Right atrium auricular region (tissue), 2 donors: ENCODE measurements around the gene CSGALNACT2. TPM values are rescaled to one million over a fixed set of nuclear protein-coding genes. Genes with fewer than 3 reads are reported as not detected.
A peak's percentile ranks its signal among the peaks of the same experiment; 100 is the strongest.
"Not testable (repeated sequence)": the region's sequence is repeated elsewhere in the genome, so short reads cannot be mapped to it uniquely, and the experiment has no call there.

Source experiments
- DNase-seq: peaks from one replicate; pipeline ENCODE4 v3.0.0-alpha.2; 2019; ENCODE audit warnings: low spot score
- H3K27ac ChIP-seq, 2 donors: fragments of 200-600 bp; sonication (generic); 1 replicate in 1 of 2; 2 replicates in 1 of 2; pipeline ENCODE4 v1.5.1; 2016 to 2019
- H3K27me3 ChIP-seq, 2 donors: fragments of 200-600 bp; sonication (generic); one replicate each; pipeline versions ENCODE4 v1.5.1 to v1.6.0; 2017 to 2019
- H3K36me3 ChIP-seq: fragments of 200-600 bp; sonication (generic); one replicate; pipeline ENCODE4 v1.5.1; 2016
- H3K4me1 ChIP-seq, 2 donors: fragments of 200-600 bp; sonication (generic); one replicate each; pipeline versions ENCODE4 v1.5.1 to v1.6.0; 2017 to 2019
- H3K4me3 ChIP-seq, 2 donors: fragments of 200-600 bp; sonication (generic); 1 replicate in 1 of 2; 2 replicates in 1 of 2; pipeline ENCODE4 v1.5.1; 2017 to 2019; ENCODE audit warnings: mild to moderate bottlenecking in 1 of 2, moderate library complexity in 1 of 2
- H3K9me3 ChIP-seq, 2 donors: fragments of 200-600 bp; sonication (generic); one replicate each; pipeline ENCODE4 v1.5.1; 2019
- total RNA-seq, 2 donors: library from RNA; depleted of rRNA; stranded (reverse); fragments of >200 nt; gene quantifications; one replicate each; pipeline ENCODE4 v1.1.0, GENCODE V29; 2016
- TF ChIP-seq, protein P1 (sequence below), 2 donors: fragments of 200-600 bp; sonication (generic); IDR thresholded peaks; one replicate each; pipeline ENCODE4 v1.5.1; 2019; ENCODE audit warnings: antibody characterized with exemption in 2 of 2

The CSGALNACT2 gene
- total RNA-seq, 2 donors from 2014 or later, result 10.0 to 14.9 TPM

DNA sequence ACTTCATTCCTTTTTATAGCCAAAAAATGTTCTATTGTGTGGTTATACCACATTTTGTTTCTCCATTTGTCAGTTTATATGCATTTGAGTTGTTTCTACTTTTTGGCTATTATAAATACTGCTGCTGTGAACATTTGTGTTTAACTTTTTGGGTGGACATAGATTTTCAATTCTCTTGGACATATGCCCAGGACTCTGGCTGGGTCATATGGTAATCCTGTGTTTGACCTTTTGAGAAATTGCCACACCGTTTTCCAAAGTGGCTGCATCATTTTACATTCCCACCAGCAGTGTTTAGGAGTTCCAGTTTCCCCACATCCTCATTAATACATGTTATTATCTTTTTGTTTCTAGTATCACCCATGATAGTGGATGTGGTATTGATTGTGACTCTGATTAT, 39.4 kb downstream of the CSGALNACT2 start:
- H3K36me3 ChIP-seq, result peaks cover 44% of the 10 kb centered on the region
- no peak overlapping the region for H3K4me3 ChIP-seq
- peaks cover 0 to 9% of the 10 kb centered on the region in 2 donors for H3K4me1 ChIP-seq
- TF ChIP-seq, protein P1, sequence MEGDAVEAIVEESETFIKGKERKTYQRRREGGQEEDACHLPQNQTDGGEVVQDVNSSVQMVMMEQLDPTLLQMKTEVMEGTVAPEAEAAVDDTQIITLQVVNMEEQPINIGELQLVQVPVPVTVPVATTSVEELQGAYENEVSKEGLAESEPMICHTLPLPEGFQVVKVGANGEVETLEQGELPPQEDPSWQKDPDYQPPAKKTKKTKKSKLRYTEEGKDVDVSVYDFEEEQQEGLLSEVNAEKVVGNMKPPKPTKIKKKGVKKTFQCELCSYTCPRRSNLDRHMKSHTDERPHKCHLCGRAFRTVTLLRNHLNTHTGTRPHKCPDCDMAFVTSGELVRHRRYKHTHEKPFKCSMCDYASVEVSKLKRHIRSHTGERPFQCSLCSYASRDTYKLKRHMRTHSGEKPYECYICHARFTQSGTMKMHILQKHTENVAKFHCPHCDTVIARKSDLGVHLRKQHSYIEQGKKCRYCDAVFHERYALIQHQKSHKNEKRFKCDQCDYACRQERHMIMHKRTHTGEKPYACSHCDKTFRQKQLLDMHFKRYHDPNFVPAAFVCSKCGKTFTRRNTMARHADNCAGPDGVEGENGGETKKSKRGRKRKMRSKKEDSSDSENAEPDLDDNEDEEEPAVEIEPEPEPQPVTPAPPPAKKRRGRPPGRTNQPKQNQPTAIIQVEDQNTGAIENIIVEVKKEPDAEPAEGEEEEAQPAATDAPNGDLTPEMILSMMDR (IDR thresholded peaks at IDR 0.05), result no peak
- H3K27ac ChIP-seq, result no peak overlapping the region
- DNase-seq, result no peak
- peaks cover 0 to 7% of the 10 kb centered on the region in 2 donors for H3K9me3 ChIP-seq
- H3K27me3 ChIP-seq, result no peaks in the 10 kb centered on the region

DNA sequence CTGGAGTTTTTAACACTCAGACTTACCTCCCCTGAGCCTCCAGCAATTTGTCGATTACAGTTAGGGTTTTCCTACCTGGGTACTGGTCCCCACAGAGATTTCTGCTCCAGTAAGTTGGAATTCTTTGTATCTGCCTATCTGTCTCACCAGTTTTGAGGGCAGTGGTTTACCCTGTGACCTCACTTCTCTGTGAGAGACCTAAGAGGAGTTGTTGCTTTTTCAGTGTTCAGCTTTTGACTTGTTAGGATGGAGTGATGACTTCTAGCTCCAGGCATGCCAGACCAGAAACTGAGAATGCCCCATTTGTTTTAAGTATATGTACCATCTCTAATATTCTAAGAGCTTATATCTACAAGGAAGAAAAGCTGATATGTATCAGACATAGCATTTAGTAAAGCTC, 42.9 kb downstream of the CSGALNACT2 start:
- TF ChIP-seq, protein P1 (IDR thresholded peaks at IDR 0.05), result no peak
- no peak for DNase-seq
- Histone ChIP-seq H3K9me3 (peaks cover 0 to 7% of the 10 kb centered on the region in 2 donors), H3K4me1 (no peaks in the 10 kb centered on the region), H3K36me3 (peaks cover 46% of the 10 kb centered on the region), H3K4me3 (no peak overlapping the region), H3K27me3 (no peaks in the 10 kb centered on the region), H3K27ac (no peak overlapping the region)

DNA sequence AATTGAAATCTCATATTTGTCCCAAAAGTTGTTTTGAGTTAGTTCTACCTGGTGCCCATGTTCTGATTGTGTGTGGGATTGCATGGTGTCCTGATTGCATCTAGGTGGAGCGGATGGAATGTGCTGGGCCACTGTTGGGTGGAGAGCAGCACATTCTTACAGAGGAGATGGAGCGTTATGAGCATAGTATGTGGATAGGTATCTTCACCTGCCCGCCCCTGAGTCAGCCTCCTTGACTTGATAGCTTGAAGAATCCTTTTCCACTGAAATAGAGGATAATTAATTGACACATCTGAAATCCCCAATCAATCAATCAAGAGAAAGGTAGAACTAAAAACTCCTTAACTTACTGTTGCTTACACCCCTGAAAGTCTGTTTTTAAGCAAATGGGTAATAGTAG, 45.5 kb downstream of the CSGALNACT2 start:
- H3K4me3 ChIP-seq, DNase-seq, H3K9me3 ChIP-seq, H3K4me1 ChIP-seq, H3K27me3 ChIP-seq, H3K27ac ChIP-seq: not testable (repeated sequence)
- H3K36me3 ChIP-seq, result peaks cover 30% of the 10 kb centered on the region

DNA sequence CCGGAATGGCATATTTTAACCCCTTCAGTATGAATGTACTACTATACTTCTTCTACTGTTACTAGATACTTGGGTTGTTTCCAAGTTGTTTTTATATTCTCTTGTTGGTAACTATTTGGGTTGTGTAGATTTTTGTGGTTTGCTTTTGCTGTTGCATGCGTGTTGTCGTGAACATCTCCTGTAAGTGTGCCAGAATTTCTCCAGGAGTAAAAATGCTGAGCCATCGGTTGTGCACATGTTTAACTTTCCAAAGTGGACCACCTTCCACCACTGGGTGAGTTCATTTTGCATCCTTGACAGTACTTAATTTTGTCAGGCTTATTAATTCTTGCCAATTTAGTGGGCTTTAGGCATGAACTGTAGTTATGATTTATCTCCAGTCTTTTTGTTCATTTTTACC, 47.9 kb downstream of the CSGALNACT2 start:
- peaks cover 19% of the 10 kb centered on the region for H3K36me3 ChIP-seq
- TF ChIP-seq, protein P1 (IDR thresholded peaks at IDR 0.05), result no peak
- DNase-seq, result no peak
- no peaks in the 10 kb centered on the region for H3K4me1 ChIP-seq
- H3K27me3 ChIP-seq, result no peaks in the 10 kb centered on the region
- H3K4me3 ChIP-seq, result no peak overlapping the region
- no peaks in the 10 kb centered on the region for H3K9me3 ChIP-seq
- H3K27ac ChIP-seq, result no peak overlapping the region

DNA sequence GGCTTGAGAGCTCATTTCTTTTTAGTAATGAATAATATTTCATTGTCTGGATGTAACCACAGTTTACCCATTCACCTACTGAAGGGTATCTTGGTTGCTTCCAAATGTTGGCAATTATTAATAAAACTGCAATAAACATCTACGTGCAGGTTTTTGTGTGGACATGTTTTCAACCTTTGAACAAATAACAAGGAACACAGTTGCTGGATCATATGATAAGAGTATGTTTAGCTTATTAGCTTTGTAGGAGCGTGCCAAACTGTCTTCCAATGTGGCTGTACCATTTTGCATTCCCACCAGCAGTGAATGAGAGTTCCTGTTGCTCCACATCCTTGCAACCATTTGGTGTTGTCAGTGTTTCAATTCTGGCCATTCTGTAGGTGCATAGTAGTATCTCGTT, 49.0 kb downstream of the CSGALNACT2 start:
- Histone ChIP-seq H3K4me3 (no peak overlapping the region), H3K36me3 (peaks cover 16% of the 10 kb centered on the region), H3K27me3 (no peaks in the 10 kb centered on the region), H3K9me3 (no peaks in the 10 kb centered on the region), H3K27ac (no peak overlapping the region), H3K4me1 (no peaks in the 10 kb centered on the region)
- no peak for DNase-seq
- TF ChIP-seq, protein P1 (IDR thresholded peaks at IDR 0.05), result no peak

DNA sequence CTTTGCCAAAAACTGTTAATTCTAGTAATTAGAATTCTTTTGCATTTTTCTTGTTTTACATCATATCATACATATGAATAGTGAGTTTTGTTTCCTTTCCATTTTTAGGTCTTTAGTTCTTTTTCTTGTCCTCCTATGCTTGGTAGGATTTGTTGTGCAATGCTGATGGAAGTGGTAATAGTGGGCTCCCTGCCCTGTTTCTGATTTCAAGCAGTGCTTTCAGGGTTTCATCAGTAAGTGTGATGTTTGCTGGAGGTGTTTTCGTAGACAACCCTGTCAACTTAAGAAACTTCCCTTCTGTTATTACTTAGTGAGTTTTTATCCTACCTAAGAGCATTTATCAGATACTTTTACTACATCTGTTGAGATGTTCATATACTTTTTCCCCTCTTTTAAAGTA, 50.5 kb downstream of the CSGALNACT2 start:
- Histone ChIP-seq H3K4me3 (no peak overlapping the region), H3K9me3 (no peaks in the 10 kb centered on the region), H3K27ac (no peak overlapping the region), H3K36me3 (peaks cover 3% of the 10 kb centered on the region), H3K27me3 (no peaks in the 10 kb centered on the region), H3K4me1 (no peaks in the 10 kb centered on the region)
- DNase-seq, result peak; percentile 57
- TF ChIP-seq, protein P1 (IDR thresholded peaks at IDR 0.05), result no peak
